BJ (cell line): ENCODE results near the gene SYNC. TPM values are rescaled to one million over a fixed set of nuclear protein-coding genes. Genes with fewer than 3 reads are reported as not detected.
"Not testable (repeated sequence)": the region's sequence is repeated elsewhere in the genome, so short reads cannot be mapped to it uniquely, and the experiment has no call there.

Experiments
- CTCF ChIA-PET: fragments of 350-600 bp; formaldehyde crosslinking; extraction: SDS; loops from one replicate; lab custom pipeline; 2021; ENCODE audit warnings: antibody characterized with exemption, inconsistent platforms; lab: Yijun Ruan, JAX
- POLR2A ChIA-PET: fragments of 300-600 bp; sonication (Branson Sonifier 250); formaldehyde crosslinking; extraction: SDS; loops from one replicate; lab custom pipeline; 2021; ENCODE audit warnings: antibody characterized with exemption; lab: Charles Lee
- DNase-seq: peaks from one replicate; pipeline ENCODE4 v3.0.0-alpha.2; 2011; ENCODE audit warnings: low read depth
- H3K27me3 ChIP-seq: 2 replicates; pipeline ENCODE4 v1.6.0; 2011; ENCODE audit warnings: low read length; ENCODE audit not compliant: control insufficient read depth, insufficient read depth
- H3K36me3 ChIP-seq: 2 replicates; pipeline ENCODE4 v1.5.1; 2011; ENCODE audit warnings: low read length; ENCODE audit not compliant: control insufficient read depth, insufficient read depth
- H3K4me3 ChIP-seq: 2 replicates; pipeline ENCODE4 v1.5.1; 2011; ENCODE audit warnings: low read depth, mild to moderate bottlenecking, control low read depth, low read length
- polyA plus RNA-seq: library from polyadenylated mRNA; depleted of rRNA; stranded (reverse); fragments of >200 nt; gene quantifications from 2 replicates; pipeline ENCODE4 v1.2.3, GENCODE V29; 2011
- TF ChIP-seq, protein P1 (sequence below): IDR thresholded peaks from 2 replicates; pipeline ENCODE4 v1.5.1; 2011; ENCODE audit warnings: low read depth, mild to moderate bottlenecking, control low read depth, inconsistent platforms, low read length, moderate library complexity; ENCODE audit not compliant: insufficient read depth

Gene SYNC
- polyA plus RNA-seq, 1 experiment = 57.3 TPM

- no peak for DNase-seq
- Histone ChIP-seq H3K27me3 (no peaks in the 10 kb centered on the region), H3K36me3 (peaks cover 2% of the 10 kb centered on the region; the same call in 1 of the 2 replicates), H3K4me3 (peak overlapping the region; percentile 76)
- TF ChIP-seq, protein P1, sequence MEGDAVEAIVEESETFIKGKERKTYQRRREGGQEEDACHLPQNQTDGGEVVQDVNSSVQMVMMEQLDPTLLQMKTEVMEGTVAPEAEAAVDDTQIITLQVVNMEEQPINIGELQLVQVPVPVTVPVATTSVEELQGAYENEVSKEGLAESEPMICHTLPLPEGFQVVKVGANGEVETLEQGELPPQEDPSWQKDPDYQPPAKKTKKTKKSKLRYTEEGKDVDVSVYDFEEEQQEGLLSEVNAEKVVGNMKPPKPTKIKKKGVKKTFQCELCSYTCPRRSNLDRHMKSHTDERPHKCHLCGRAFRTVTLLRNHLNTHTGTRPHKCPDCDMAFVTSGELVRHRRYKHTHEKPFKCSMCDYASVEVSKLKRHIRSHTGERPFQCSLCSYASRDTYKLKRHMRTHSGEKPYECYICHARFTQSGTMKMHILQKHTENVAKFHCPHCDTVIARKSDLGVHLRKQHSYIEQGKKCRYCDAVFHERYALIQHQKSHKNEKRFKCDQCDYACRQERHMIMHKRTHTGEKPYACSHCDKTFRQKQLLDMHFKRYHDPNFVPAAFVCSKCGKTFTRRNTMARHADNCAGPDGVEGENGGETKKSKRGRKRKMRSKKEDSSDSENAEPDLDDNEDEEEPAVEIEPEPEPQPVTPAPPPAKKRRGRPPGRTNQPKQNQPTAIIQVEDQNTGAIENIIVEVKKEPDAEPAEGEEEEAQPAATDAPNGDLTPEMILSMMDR = no peak
- CTCF ChIA-PET = interaction anchor here (1.4 to 6.6 kb wide), 3 partner anchors 11 to 71 kb away, joined by 4 to 44 read pairs (median 23); no protein-coding TSS in a partner anchor
- POLR2A ChIA-PET = interaction anchor here (0.6 kb wide), 2 partner anchors 44 to 52 kb away, joined by 3 read pairs; partner anchors contain the start of gene ZBTB8OS
Measured at GRCh38 chr1:32701951-32702598, 495 bp downstream of the SYNC start.

DNA sequence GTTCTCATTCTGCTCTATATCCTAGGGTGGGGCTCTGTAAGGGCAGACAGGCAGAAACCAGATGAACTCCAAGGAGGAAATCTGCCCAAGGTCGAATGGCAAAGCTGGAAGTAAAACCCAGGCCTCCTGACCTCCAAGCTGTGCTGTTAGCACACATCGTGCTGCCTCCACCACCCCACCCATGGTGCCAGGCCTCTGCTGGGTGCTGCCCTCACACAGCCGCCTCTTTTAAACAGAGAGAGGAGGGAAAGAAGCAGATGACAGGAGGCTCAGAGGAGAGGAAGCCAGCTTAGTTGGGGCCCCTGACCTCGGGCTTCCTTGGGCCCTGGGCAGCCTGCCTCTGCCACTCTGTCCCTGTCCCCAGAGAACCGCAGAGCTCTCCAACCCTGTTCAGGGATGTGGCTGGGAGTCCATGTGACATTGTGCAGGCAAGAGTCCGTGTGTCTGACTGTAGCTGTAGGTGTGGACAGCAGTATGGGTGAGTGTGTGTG, 1.1 kb downstream of the SYNC start:
- ChIA-PET POLR2A (interaction anchor here (0.6 kb wide), 1 partner anchor 51 kb away, joined by 3 read pairs; the partner anchor contains the start of gene ZBTB8OS), CTCF (interaction anchor here (3.7 to 6.6 kb wide), 2 partner anchors 11 to 72 kb away, joined by 23 to 44 read pairs; no protein-coding TSS in a partner anchor)
- Histone ChIP-seq H3K27me3 (no peaks in the 10 kb centered on the region), H3K4me3 (peak overlapping the region; percentile 76), H3K36me3 (peaks cover 2% of the 10 kb centered on the region; the same call in 1 of the 2 replicates)
- DNase-seq = no peak
- TF ChIP-seq, protein P1 = no peak

DNA sequence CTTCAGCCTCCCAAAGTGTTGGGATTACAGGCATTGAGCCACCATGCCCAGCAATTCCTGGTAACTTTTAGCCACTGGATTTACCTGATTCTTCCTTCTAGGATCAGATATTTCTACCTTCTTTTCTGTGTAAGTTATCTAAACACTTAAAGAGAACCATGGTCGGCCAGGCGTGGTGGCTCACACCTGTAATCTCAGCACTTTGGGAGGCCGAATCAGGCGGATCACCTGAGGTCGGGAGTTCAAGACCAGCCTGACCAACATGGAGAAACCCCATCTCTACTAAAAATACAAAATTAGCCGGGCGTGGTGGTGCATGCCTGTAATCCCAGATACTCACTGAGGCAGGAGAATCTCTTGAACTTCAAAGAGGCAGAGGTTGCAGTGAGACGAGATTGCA, 5.6 kb downstream of the SYNC start:
- peaks cover 13% of the 10 kb centered on the region for H3K36me3 ChIP-seq
- ChIA-PET POLR2A (interaction anchor here (0.7 kb wide), 1 partner anchor 158 kb away, joined by 4 read pairs; the partner anchor contains the start of gene ZBTB8A), CTCF (interaction anchor here (1.4 kb wide), 1 partner anchor 77 kb away, joined by 3 read pairs; no protein-coding TSS in a partner anchor)
- H3K4me3 ChIP-seq, H3K27me3 ChIP-seq, DNase-seq: not testable (repeated sequence)

- H3K36me3 ChIP-seq = peaks cover 13% of the 10 kb centered on the region
- H3K4me3 ChIP-seq = no peak overlapping the region
- no peaks in the 10 kb centered on the region for H3K27me3 ChIP-seq
- TF ChIP-seq, protein P1 = no peak
- no peak for DNase-seq
- ChIA-PET CTCF (interaction anchor here (1.9 kb wide), 1 partner anchor 10 kb away, joined by 6 read pairs; no protein-coding TSS in a partner anchor), POLR2A (interaction anchor here (0.7 kb wide), 1 partner anchor 157 kb away, joined by 4 read pairs; the partner anchor contains the start of gene ZBTB8A)
Measured at GRCh38 chr1:32696041-32696440, 6.5 kb downstream of the SYNC start.

DNA sequence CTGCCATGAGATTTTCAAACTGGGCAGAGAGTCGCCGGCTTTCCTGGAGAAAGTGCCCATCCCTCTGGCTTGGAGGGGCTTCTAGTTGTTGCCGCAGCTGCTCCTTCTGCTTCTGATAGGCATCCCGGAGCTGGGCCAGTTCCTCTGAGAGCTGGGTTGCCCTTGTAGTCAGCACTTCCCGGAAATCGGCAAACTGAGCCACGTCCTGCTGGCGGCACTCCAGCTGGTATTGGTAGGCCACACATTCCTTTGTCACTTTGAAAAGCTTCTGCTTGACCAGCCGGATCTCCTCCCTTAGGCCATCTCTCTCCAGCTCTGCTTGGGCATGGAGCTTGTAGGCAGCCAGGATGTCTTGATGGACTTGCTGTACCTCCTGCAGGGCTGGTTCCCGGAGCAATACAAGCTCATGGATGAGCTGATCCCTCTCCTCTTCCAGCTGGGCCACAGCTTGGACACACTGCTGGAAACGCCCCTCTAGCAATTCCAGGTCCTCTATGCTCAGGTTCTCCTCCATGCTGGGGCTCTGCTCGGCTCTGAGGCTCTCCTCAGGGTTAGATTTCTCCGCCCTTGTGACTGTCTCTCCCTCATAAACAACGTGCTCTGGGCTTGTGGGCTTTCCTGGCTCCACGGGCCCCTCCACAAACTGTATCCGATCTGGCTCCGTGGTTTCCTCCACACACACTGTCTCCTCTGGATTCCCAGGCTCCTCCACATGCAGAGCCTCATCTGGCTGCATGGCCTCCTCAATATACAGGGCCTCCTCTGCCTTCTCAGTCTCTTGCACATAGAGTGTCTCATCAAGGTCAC, 7.3 kb downstream of the SYNC start:
- POLR2A ChIA-PET = no interaction called here
- CTCF ChIA-PET = interaction anchor here (1.9 kb wide), 1 partner anchor 11 kb away, joined by 6 read pairs; no protein-coding TSS in a partner anchor
- TF ChIP-seq, protein P1 = no peak
- DNase-seq = no peak
- Histone ChIP-seq H3K4me3 (no peak overlapping the region), H3K36me3 (peaks cover 13% of the 10 kb centered on the region), H3K27me3 (no peaks in the 10 kb centered on the region)
